ENCODE results near the gene GABRB1.
"Not testable (repeated sequence)": the region's sequence is repeated elsewhere in the genome, so short reads cannot be mapped to it uniquely, and the experiment has no call there.

Gene GABRB1

DNA sequence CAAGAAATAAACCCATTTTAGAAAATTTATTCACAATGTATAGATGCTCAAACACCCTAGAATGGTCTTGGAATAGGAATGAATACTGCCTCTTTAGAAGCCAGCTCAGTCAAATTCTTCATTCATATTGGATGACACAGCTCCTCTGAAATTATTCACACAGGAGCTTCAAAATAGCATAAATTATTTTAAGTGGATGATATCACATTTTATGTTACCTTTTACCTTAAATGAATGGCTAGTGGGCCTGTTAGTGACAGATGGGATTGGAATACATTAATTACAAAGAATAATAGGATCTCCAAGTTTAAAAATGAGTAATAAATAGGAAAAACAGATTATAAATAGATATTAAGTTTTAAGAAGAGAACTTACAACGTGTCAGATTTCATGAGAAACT is 184.4 kb downstream of the GABRB1 start:
- DNase-seq = no peak

DNA sequence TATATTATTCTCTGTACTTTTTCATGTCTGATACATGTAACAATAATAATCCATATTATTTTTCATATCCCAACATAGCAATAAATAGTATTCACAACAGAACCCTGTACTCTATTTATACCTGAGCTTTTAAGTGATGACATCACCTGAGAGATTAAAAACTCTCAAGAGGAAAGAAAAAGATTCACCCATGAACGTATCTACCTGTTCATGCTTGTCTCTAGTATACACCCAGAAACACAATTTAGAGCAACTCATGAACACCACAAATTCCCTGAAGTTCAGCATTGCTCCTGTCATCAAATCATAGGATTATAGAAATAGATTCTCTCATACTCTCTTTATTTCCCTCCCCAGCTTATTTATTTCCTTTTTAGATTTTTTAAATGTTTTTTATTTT is 185.9 kb downstream of the GABRB1 start:
- DNase-seq = no peak

DNA sequence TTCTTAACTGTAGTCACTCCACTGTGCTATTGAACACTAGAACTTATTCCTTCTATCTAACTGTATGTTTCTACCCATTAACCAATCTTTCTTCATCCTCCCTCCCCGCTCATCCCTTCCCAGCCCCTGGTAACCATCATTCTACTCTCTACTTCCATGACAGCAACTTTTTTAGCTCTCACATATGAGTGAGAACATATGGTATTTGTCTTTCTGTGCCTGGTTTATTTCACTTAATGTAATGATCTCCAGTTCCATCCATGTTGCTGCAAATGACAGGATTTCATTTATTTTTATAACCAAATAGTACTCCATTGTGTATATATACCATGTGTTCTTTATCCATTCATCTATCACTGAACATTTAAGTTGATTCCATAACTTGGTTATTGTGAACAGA is 186.5 kb downstream of the GABRB1 start:
- DNase-seq = no peak

DNA sequence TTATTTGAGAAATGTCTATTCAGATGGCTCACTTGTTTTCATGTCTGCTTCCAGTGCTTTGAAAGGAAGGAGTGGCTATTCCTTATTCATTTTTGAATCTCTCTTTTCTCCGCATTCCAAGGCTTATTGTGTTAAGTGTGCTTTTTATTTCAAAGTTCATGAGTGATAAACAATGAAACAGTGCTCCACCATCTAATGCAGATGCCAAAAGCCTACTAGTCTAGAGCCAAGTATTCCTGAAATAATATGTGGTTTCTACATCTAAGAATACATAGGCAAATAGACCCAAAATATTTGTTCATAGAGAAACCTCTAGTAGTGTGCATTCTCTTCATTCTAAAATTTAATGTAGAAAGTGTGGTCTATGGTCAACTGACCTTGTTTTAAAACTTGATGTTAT is 187.3 kb downstream of the GABRB1 start:
- no peak for DNase-seq

DNA sequence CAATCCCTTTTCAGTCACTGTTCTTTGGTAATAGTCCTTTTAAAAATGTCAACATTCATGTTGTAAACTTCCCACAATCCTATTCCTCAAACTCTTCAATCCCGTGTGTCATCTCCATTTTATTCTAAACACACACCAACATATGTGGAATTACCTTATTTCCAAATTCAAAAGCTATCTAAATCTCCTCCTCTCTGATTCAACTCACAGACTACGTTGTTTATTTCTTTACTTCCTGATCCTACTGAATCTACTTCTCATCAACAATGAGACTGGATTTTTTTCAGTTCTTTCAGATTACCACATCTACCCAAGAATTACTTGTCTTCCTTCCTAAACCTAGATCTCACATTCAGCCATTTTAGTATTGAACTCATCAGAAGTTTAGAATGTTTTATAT is 188.2 kb downstream of the GABRB1 start:
- no peak for DNase-seq

DNA sequence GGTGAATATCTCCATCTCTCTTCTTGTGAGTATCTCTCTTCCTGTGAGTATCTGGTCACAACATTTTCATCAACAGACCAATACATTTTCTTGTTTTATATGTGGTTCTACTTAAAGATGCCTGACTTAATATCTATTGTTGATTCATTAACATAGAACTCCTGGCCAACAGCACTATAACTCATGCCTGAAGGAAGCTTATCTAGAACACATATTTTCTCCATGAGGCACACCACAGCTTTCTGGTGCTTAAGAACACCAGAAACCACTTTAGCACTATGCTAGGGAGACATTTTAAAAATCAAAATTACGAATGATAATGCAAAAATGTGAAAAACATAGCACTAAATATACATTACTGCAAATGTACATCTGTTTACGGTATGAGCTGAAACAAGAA is 190.4 kb downstream of the GABRB1 start:
- no peak for DNase-seq

DNA sequence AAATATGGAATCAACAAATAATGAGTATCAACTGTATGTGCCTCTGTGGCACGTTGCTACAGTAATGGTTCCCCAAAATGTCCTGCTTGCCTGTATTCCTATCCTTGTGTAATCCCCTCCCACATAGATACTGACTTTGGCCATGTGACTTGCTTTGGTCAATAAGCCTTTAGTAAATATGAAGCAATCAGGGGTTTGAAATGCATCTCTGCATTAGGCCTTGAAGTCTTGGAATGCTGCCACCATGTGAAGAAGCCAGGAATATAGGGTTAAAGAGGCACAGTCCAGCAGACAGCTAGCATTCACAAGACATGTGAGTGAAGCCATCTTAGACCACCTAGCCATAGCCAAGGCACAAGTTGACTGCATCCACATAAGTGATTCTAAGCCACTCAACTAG is 190.9 kb downstream of the GABRB1 start:
- DNase-seq = no peak

DNA sequence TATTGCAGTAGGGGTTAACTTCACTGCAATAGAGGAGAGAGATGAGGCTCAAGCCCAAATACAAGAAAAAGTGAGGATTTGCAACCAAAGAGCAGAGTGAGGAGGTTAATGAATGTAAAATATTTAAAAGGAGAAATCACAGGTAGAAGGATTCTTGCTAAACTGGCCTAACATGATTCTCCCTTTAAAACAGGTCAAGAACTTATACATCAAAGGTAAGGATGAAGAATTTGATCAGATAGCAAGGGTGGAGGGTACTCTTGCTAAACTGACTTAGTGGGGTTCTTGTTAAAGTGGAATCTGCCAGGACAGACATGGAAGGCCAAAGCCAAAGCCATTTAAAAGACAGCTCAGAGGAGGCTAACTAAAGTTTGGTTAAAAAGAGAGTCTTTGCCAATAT is 193.0 kb downstream of the GABRB1 start:
- no peak for DNase-seq

DNA sequence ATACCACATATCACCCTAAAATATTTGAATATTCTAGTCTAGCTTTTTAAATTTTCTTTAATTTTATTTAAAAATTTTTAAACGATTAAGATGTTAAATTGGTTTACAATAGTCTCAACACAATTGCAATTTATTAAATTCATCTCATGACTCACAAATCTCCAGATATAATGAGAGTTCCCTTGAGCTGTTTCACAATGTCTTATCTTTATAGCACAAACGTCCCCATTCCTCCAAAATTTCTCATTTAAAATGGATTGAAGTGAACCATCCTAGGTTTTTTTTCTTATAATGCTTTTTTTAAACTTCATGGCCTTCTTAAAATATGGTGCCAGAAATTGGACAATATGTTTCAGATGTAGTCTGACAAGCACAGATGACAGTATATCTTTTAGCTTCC is 204.4 kb downstream of the GABRB1 start:
- DNase-seq = no peak

DNA sequence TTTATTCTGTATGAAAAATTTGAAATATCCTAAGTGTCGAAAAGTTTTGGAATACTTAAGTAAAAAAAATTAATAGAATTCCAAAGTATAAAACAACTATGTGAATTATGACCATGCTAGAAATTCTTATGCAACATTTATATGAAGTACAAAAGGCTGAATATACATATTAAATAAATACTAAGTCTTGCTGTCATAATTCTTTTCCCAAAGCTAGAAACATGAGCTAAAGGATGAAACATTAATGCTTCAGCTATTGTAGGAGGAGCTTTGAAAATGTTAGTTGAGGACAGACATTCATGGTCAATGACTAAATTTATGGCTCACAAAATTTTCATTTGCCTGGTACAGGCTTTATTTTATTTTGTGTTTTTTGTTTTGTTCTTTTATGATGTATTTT is 207.3 kb downstream of the GABRB1 start:
- no peak for DNase-seq

DNA sequence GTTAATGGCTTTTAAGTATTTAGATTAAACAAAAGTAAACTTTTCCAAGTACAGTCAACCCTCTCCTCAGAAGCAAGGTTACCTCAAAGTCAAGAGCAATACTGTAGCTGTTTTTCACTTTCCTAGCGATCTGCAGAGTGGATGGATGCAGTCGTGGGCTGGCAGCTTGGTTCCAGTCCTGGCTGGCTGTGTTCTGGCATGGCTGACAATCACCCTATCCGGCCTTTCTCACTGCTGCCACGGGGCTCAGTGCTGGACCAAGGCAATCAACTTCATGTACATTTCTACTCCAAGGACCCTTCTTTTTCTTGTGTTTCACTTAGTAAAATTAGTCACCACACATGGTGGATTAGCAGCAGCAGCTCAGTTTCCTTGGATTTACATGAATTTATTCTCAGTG is 208.3 kb downstream of the GABRB1 start:
- DNase-seq = no peak

DNA sequence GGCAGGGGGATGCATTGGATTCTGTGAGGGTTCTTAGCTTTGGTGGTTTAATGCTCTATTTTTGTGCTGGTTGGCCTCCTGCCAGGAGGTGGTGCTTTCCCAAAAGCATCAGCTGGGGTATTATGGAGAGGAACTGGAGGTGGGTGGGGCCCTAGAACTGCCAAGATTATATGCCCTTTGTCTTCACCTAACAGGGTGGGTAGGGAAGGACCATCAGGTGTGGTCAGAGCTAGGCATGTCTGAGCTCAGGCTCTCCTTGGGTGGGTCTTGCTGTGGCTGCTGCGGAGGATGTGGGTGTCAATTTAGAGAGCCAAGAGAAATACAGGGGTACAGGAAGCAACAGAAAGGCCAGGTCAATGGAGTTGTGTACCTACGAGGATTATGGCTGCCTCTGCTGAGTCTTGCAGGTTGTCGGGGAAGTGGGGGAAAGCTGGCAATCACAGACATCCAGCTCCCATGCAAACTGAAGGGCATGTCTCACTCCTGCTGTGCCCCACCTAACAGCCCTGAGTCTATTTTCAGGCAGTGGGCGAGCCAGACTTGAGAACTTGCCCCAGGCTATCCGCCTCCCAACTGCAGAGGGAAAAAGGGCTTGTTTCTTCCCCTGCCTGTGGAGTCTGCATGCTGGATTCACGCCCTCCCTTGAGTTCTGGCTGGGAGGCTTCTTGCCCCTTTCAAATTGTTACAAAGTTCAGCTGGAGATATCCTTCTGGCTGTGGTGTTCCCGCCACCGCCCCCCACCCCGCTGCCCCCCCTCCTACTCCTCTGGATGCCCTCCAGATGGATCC is 220.2 kb downstream of the GABRB1 start:
- DNase-seq = no peak

DNA sequence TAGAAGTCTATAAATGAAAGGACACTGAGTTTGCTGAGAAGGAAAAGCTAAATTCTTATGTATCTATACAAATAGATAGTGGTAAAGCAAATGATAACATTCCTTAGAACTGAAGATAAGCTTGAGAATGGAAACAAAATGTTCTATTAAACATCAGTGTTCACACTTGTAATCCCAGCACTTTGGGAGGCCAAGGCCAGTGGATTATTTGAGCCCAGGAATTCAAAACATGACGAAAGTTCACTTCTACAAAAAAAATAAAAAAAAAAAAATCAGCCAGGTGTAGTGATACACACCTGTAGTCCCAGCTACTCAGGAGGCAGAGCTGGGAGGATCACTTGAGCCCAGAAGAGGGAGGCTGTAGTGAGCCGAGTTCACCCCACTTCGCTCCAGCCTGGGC is 232.4 kb downstream of the GABRB1 start:
- no peak for DNase-seq

DNA sequence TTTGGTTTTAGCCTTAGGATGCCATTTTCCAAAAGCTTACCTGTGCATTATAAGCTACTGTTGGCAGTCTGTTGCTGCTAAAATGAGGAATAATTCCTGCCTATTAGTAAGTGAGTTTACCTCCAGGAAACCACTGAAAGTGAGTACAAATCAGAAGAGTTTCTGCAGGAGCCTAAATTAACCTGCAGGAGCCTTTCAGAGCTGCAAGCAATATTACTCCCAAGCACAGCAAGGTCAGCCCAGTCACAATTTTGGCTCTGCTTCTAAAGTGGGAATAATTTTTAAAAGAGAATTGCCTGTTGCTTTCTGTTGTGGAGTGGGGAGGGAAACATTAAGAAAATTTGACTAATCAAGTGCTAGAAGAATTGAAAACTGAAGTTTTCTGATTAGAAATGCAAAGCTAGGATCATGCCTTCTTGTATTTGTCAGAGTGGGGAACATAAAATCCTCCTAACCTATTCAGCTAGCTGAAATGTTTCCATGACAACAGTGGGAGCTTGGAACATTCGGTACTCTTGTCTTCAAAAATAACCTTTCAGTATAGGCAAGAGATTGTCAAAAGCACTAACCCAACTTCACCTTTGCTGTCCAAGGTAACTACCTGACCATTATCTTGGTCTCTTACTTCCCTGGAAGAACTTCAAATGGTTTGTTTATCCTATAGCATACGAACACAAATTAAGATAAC is 239.0 kb downstream of the GABRB1 start:
- DNase-seq = no peak

DNA sequence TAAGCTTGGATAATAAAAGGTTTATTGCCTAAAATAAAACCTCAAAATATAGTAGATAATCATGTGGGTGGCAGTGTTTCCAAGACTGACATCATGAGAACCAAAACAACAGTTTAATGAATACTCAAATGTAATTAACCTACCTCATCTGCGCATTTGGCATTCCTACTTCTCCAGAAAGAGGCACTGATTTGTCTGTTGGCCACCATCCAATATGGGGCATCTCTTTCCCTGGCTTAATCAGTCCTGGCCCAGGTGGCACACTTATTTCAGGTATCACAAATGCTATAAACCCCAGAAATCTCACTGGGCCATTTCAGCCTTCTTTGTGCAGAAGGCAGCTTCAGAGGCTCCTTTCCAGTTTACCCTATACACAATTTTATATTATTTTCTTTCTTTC is 239.9 kb downstream of the GABRB1 start:
- no peak for DNase-seq

DNA sequence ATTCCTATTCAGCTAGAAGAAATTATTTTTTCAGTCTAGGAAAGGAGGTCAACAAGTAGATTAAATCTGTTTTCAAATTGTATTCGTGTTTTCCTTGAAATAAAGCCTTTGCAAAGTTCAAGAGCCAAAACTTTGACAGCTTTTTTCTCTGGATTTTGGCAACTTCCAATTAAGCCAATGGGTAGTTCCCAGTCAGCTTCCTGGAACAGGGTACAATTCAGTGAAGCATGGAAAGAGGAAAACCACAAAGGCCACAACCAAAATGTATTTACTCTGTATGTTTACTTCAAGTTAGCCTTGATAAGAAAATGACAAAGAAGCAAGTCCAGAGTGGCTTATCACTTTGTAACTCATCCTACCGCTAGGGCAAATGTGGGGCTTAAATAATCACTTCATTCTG is 243.5 kb downstream of the GABRB1 start:
- no peak for DNase-seq

DNA sequence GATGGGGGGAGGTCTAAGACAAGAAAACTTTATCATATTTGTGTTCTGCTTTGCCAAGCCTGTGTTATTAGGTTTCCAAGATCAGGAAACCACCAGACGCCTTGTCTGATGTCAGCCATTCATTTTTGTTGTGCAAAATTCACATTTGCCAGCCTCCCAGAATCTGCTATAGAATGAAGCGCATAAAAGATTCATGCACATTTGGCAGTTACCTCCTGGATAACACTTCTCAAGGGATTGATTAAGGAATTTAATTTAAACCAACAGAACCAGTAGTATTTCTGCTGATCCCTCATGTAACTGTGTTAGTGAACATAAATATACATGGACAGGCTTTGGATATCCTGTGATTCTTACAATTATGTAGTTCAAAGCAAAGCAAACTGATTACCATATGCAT is 244.2 kb downstream of the GABRB1 start:
- DNase-seq = no peak

DNA sequence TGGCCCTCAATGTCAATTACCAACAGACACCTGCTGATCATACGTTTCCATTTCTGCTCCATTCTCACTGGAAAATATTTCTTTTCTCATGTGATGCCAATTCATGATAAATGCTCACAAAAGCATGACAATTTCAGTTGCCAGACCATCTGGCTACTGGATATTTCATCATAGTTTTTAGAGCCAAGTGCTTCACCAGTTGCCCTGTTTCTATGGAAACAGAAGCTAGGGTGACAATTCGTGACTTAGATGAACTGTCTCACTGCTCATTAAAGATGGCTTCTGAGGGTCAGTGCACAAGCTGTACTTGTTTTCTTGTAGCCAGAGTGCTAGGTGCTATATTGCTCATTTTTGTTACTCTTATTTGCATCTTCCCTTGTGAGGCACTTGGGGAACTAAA is 247.3 kb downstream of the GABRB1 start:
- DNase-seq = no peak

DNA sequence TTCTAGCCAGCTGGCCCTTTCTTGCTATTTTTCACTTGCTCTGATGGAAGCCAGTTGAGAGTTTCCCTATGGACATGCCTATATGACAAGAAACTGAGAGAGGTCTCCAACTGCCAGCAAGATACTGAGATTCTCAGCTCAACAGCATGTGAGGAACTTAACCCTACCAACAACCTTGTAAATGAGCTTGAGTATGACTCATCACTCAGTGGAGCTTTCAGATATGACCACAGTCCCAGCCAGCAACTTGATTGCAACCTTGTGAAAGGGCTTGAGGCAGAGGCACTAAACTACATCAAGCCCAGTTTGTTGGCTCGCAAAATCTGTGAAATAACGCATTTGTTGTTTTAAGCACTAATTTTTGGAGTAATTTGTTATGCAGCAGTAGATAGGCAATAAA is 256.4 kb downstream of the GABRB1 start:
- DNase-seq = no peak

DNA sequence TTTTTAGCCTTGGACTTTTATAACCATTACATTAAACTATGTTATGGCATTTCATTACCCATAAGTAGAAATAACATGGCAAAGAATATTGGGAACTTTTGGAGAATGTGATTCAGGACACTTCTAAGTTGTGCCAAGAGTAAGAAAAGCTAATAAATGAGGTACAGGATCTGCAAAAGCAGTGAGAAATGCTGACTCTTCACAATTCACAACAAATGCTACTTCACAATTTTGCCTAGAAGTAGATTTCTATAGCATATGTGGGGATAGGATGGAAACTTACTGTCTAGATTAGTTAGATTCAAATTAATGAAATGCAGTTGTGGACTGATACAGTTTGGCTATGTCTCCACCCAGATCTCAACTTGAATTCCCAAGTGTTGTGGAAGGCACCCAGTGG is 258.4 kb downstream of the GABRB1 start:
- DNase-seq = no peak

DNA sequence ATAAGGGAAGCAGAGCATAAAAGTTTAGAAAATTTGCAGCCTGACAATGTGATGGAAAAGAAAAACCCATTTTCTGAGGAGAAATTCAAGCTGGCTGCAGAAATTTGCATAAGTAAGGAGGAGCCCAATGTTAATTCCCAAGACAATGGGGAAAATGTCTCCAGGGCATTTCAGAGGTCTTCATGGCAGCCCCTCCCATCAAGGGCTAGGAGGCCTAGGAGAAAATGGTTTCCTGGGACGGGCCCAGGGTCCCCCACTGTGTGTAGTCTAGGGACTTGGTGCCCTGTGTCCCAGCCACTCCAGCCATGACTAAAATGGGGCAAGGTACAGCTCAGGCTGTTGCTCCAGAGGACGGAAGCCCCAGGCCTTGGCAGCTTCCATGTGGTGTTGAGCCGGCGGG is 259.5 kb downstream of the GABRB1 start:
- DNase-seq = not testable (repeated sequence)

DNA sequence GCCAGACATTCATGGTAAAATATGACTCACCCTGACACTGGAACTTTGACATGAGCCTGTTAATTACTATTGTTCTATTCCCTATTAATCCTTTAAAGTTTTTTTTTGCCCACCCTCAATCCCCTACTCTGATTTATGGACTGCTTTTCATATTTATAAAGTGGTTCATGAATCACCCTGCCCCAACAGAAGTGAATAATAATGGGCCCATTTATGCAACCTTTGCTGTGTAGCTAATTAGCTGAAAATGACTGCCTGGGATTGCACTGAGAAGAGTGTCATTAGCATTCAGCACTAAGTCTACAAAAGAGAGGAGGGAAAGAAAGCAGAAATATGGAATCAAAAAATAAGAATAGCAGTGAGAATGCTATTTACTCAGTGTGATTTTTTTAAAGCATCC is 277.8 kb downstream of the GABRB1 start:
- DNase-seq = no peak

DNA sequence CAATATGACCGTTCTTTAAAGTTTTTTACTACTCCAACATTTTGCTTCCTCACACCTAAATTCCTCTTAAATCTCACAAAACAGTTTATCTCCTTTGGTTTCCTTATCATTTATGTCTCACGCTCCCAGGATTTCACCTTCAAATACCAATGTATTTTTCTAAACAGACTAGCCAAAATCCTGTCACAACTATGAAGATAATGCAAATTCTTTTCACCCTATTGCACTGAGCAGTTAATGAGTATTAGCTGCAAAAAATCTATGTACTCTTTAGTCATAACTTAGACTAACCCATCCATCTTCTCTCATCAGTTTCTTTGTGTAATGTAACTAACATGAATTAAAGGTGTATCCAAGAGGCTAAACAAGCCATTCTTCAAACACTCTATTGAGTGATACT is 280.8 kb downstream of the GABRB1 start:
- no peak for DNase-seq

DNA sequence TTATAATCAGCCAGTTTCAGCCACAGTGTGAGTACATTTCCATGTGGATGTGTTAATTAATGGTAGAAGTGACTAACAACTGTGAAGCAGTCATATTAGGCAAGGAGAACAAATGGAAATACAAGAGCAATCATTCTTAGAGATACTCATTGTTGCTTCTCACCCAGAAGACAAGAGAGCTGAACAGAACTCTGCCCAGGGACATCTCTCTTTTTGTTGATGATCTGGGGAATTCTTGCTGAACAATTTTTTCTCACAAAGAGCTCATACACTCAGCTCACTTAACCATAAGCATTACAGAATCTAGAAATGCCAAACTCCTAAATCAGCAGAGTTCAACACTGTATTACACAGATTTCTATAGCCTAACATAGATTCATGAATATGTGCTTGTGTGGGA is 282.0 kb downstream of the GABRB1 start:
- DNase-seq = no peak

DNA sequence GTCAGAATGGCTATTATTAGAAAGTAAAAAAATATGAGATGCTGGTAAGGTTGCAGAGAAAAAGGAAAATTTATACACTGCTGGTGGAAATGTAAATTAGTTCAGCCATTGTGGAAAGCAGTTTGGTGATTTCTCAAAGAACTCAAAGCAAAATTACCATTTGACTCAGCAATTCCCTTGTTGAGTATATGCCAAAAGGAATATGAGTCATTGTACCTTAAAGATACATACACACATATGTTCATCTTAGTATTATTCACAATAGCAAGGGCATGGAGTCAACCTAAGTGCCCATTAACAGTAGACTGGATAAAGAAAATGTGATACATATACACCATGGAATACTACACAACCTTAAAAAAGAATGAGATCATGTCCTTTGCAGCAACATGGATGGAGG is 284.0 kb downstream of the GABRB1 start:
- DNase-seq = no peak
